Osteoblast (primary cell): ENCODE data around the gene AAK1. TPM values are rescaled to one million over a fixed set of nuclear protein-coding genes. Genes with fewer than 3 reads are reported as not detected.
"Not testable (repeated sequence)": the region's sequence is repeated elsewhere in the genome, so short reads cannot be mapped to it uniquely, and the experiment has no call there.

Source experiments
- DNase-seq: peaks from one replicate; pipeline ENCODE4 v3.0.0; 2011; ENCODE audit warnings: low spot score, mixed read lengths; ENCODE audit not compliant: insufficient read length; ENCODE audit errors: missing footprints
- H2AFZ ChIP-seq: 2 replicates; pipeline ENCODE4 v1.6.0; 2011; ENCODE audit warnings: mild to moderate bottlenecking, low read length
- H3K27ac ChIP-seq: 2 replicates; pipeline ENCODE4 v1.5.1; 2011; ENCODE audit warnings: mild to moderate bottlenecking, low read depth, low read length, moderate library complexity
- H3K27me3 ChIP-seq: 2 replicates; pipeline ENCODE4 v1.6.0; 2012; ENCODE audit warnings: mild to moderate bottlenecking, control low read depth, inconsistent platforms, low read length, moderate library complexity; ENCODE audit not compliant: insufficient read depth
- H3K36me3 ChIP-seq: 2 replicates; pipeline ENCODE4 v1.5.1; 2011; ENCODE audit warnings: mild to moderate bottlenecking, low read length, control low read depth, moderate library complexity; ENCODE audit not compliant: insufficient read depth
- H3K4me1 ChIP-seq: 2 replicates; pipeline ENCODE4 v1.5.1; 2011; ENCODE audit warnings: mild to moderate bottlenecking, low read length, control low read depth, moderate library complexity; ENCODE audit not compliant: insufficient read depth
- H3K4me2 ChIP-seq: 2 replicates; pipeline ENCODE4 v1.6.0; 2011; ENCODE audit warnings: mild to moderate bottlenecking, low read length; ENCODE audit not compliant: insufficient read depth
- H3K4me3 ChIP-seq: fragments of 200-600 bp; sonication (generic); 3 replicates; pipeline ENCODE4 v1.5.1; 2012; ENCODE audit warnings: mild to moderate bottlenecking, low read length, inconsistent platforms; ENCODE audit not compliant: insufficient read depth
- H3K79me2 ChIP-seq: 2 replicates; pipeline ENCODE4 v1.6.0; 2012; ENCODE audit warnings: mild to moderate bottlenecking, low read length, control low read depth, inconsistent platforms; ENCODE audit not compliant: insufficient read depth
- H3K9me3 ChIP-seq: 2 replicates; pipeline ENCODE4 v1.5.1; 2011; ENCODE audit warnings: low read depth, low read length, control low read depth
- H4K20me1 ChIP-seq: 2 replicates; pipeline ENCODE4 v1.6.0; 2012; ENCODE audit warnings: mild to moderate bottlenecking, low read length, control low read depth; ENCODE audit not compliant: insufficient read depth
- total RNA-seq: library from RNA; depleted of rRNA; stranded (reverse); fragments of >200 nt; gene quantifications from 2 replicates; pipeline ENCODE4 v1.2.3, GENCODE V29; 2012
- TF ChIP-seq, protein P1 (sequence below): IDR thresholded peaks from 2 replicates; pipeline ENCODE4 v1.5.1; 2011; ENCODE audit warnings: mild to moderate bottlenecking, low read depth, low read length, moderate library complexity; ENCODE audit errors: extremely low read depth

Gene AAK1
- total RNA-seq, 1 donor = 61.9 TPM

DNA sequence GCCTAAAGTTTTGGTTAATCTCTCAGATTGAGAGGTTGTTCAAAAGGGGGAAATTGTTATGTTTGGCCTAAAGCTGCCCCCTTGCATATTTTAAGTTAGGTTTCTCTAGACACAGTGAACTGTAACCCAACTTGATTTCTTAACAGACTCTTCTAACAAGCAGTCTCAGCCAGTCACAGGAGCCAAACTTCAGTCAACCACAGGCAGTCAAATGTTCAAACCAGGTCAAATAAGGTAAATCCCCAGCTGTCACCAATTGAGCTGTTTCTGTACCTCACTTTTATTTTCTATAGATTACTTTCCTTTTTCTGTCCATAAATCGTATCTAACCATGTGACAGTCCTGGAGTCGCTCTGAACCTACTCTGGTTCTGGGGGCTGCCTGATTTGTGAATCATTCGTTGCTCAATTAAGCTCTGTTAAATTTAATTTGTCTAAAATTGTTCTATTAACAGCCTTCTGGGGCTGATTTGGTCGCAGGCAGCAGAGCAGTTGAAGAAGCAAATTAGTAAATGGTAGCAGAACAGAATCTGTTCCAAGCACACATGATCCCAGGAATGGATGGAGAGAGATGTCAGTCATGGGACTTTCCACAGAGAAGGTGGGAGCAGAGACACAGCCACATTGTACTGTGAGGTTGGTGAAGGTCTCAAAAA lies 189.9 kb downstream of the AAK1 start:
- DNase-seq = peak; percentile 5
- H3K27ac ChIP-seq = no peak overlapping the region
- H3K36me3 ChIP-seq = no peaks in the 10 kb centered on the region
- H3K4me3 ChIP-seq = no peak overlapping the region
- no peaks in the 10 kb centered on the region for H3K9me3 ChIP-seq
- H2AFZ ChIP-seq = no peak overlapping the region
- no peaks in the 10 kb centered on the region for H3K79me2 ChIP-seq
- H3K27me3 ChIP-seq = no peaks in the 10 kb centered on the region
- H3K4me2 ChIP-seq = no peak overlapping the region
- TF ChIP-seq, protein P1, sequence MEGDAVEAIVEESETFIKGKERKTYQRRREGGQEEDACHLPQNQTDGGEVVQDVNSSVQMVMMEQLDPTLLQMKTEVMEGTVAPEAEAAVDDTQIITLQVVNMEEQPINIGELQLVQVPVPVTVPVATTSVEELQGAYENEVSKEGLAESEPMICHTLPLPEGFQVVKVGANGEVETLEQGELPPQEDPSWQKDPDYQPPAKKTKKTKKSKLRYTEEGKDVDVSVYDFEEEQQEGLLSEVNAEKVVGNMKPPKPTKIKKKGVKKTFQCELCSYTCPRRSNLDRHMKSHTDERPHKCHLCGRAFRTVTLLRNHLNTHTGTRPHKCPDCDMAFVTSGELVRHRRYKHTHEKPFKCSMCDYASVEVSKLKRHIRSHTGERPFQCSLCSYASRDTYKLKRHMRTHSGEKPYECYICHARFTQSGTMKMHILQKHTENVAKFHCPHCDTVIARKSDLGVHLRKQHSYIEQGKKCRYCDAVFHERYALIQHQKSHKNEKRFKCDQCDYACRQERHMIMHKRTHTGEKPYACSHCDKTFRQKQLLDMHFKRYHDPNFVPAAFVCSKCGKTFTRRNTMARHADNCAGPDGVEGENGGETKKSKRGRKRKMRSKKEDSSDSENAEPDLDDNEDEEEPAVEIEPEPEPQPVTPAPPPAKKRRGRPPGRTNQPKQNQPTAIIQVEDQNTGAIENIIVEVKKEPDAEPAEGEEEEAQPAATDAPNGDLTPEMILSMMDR = no peak
- peaks cover 2% of the 10 kb centered on the region for H4K20me1 ChIP-seq
- no peaks in the 10 kb centered on the region for H3K4me1 ChIP-seq

DNA sequence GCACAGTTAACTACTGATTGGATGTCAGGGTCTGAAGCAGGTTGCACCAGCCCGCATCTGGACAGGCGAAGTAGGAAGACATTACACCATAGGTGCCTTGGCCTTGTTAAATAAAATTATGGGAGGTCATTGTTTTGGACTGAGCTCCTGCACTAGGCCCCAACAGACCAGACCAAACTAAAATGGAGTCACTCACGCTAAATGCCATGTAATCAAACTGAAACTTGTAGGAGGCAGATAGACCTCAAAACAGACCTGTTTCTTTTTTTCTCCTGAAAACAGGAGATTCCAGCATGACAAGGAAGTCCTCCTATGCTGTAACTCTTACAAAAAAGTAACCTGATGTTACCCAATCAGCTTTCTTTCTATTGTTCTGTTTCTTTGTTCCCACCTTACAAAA lies 190.9 kb downstream of the AAK1 start:
- no peaks in the 10 kb centered on the region for H3K9me3 ChIP-seq
- H3K4me1 ChIP-seq = no peaks in the 10 kb centered on the region
- H3K4me2 ChIP-seq = no peak overlapping the region
- TF ChIP-seq, protein P1 = no peak
- H4K20me1 ChIP-seq = peaks cover 2% of the 10 kb centered on the region
- no peak overlapping the region for H3K4me3 ChIP-seq
- no peak for DNase-seq
- H3K27ac ChIP-seq = no peak overlapping the region
- no peak overlapping the region for H2AFZ ChIP-seq
- no peaks in the 10 kb centered on the region for H3K79me2 ChIP-seq
- no peaks in the 10 kb centered on the region for H3K36me3 ChIP-seq
- no peaks in the 10 kb centered on the region for H3K27me3 ChIP-seq

DNA sequence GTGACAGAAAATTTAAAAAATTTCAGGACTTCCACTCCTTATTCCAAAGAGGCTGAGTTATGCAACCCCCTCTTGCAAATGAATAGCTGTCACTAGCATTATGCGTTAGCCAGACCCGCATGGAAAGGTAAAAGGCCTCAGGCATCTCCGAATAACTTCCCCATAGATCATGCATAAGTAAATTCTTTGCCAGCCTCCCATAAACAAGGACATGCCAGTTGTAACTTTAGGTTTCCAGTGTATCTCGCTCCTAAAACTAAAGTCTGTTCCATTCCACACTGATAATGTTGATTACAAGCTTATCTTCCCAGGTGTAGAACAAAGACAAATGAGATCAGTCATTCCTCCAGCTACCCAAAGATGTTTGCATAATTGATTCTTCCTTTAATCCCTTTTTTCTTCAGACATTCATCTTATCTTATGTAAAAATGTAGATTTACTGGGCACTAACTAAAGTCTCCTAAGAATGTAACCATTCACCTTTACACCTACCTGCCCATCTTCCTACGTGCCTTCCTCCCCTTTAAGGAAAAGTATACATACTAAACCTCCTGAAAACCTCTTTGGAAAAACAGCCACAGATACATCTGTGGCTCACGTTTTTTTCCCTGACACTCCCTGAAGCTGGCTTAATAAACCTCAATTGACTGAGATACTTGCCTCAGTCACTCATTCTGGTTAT lies 192.7 kb downstream of the AAK1 start:
- Histone ChIP-seq H3K4me1 (no peaks in the 10 kb centered on the region), H4K20me1 (peaks cover 2% of the 10 kb centered on the region), H2AFZ (no peak overlapping the region), H3K4me2 (no peak overlapping the region), H3K9me3 (no peaks in the 10 kb centered on the region), H3K27ac (no peak overlapping the region), H3K36me3 (no peaks in the 10 kb centered on the region), H3K4me3 (no peak overlapping the region), H3K27me3 (no peaks in the 10 kb centered on the region), H3K79me2 (no peaks in the 10 kb centered on the region)
- TF ChIP-seq, protein P1 = no peak
- DNase-seq = peak; percentile 26

GRCh38 chr2:69449906-69450305 lies 193.6 kb downstream of the AAK1 start:
- TF ChIP-seq, protein P1 = no peak
- H3K9me3 ChIP-seq = no peaks in the 10 kb centered on the region
- DNase-seq = peak; percentile 1
- H3K4me1 ChIP-seq = no peaks in the 10 kb centered on the region
- no peak overlapping the region for H3K4me3 ChIP-seq
- no peak overlapping the region for H2AFZ ChIP-seq
- no peaks in the 10 kb centered on the region for H3K79me2 ChIP-seq
- peaks cover under 1% of the 10 kb centered on the region for H4K20me1 ChIP-seq
- H3K36me3 ChIP-seq = no peaks in the 10 kb centered on the region
- H3K4me2 ChIP-seq = no peak overlapping the region
- H3K27ac ChIP-seq = no peak overlapping the region
- no peaks in the 10 kb centered on the region for H3K27me3 ChIP-seq

DNA sequence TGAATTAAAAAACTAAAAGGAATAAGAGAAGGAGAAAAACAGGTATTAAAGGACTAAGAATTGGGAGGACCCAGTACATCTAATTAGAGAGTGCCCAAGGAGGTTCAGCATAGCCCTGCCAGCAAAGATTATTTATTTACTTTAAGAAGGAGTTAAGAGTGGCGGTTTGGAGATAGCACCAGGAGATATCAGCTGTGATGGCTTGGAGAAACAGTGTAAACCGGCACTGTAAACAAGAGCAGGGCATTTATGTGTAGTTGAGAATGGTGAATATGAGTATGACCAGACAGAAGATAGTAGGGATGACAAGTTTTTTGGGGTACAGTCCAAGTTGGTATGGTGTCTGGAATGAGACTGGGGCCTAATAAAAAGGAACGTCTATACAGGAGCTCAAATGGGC lies 199.9 kb downstream of the AAK1 start:
- H3K36me3 ChIP-seq, H3K79me2 ChIP-seq, H3K9me3 ChIP-seq, H3K4me2 ChIP-seq, H2AFZ ChIP-seq, H4K20me1 ChIP-seq, H3K4me1 ChIP-seq, DNase-seq, H3K27ac ChIP-seq, H3K27me3 ChIP-seq, H3K4me3 ChIP-seq: not testable (repeated sequence)

- Histone ChIP-seq H3K79me2 (peaks cover 30% of the 10 kb centered on the region), H3K4me1 (peaks cover 16% of the 10 kb centered on the region)
- H3K4me2 ChIP-seq, DNase-seq, H2AFZ ChIP-seq, H3K36me3 ChIP-seq, H3K9me3 ChIP-seq, H3K27me3 ChIP-seq, H3K27ac ChIP-seq, H4K20me1 ChIP-seq, H3K4me3 ChIP-seq: not testable (repeated sequence)
These were observed 204.0 kb downstream of the AAK1 start for GRCh38 chr2:69439499-69439898.
